HG03442 (cell line): ENCODE results near the gene SCP2D1.

Source experiments
- ATAC-seq: cut with Tn5 transposase; IDR thresholded peaks from one replicate; pipeline ENCODE4 v1.9.1; 2021; ENCODE audit warnings: mild to moderate bottlenecking, moderate library complexity; ENCODE audit not compliant: unreplicated experiment

The SCP2D1 gene

GRCh38 chr20:18811904-18812303 is 1.7 kb upstream of the SCP2D1 start:
- ATAC-seq: no peak

- ATAC-seq: no peak
Measured at GRCh38 chr20:18815194-18815942, 1.8 kb downstream of the SCP2D1 start.

- no peak for ATAC-seq
Measured at GRCh38 chr20:18822832-18823231, 9.2 kb downstream of the SCP2D1 start.

- ATAC-seq: no peak
Measured at GRCh38 chr20:18831830-18832499, 18.4 kb downstream of the SCP2D1 start.

- no peak for ATAC-seq
Measured at GRCh38 chr20:18832546-18833200, 19.1 kb downstream of the SCP2D1 start.

GRCh38 chr20:18835466-18836256 is 22.1 kb downstream of the SCP2D1 start:
- ATAC-seq: no peak

GRCh38 chr20:18837718-18838117 is 24.1 kb downstream of the SCP2D1 start:
- no peak for ATAC-seq

- no peak for ATAC-seq
Measured at GRCh38 chr20:18839507-18840247, 26.1 kb downstream of the SCP2D1 start.

- ATAC-seq: no peak
Measured at GRCh38 chr20:18840248-18840645, 26.7 kb downstream of the SCP2D1 start.

GRCh38 chr20:18845017-18845416 is 31.4 kb downstream of the SCP2D1 start:
- no peak for ATAC-seq

GRCh38 chr20:18847226-18847755 is 33.7 kb downstream of the SCP2D1 start:
- ATAC-seq: no peak

- no peak for ATAC-seq
Measured at GRCh38 chr20:18849131-18849530, 35.5 kb downstream of the SCP2D1 start.

- ATAC-seq: no peak
Measured at GRCh38 chr20:18851629-18852028, 38.0 kb downstream of the SCP2D1 start.

GRCh38 chr20:18852318-18852717 is 38.7 kb downstream of the SCP2D1 start:
- ATAC-seq: no peak

- ATAC-seq: no peak
Measured at GRCh38 chr20:18853216-18853615, 39.6 kb downstream of the SCP2D1 start.

GRCh38 chr20:18853946-18854646 is 40.5 kb downstream of the SCP2D1 start:
- no peak for ATAC-seq

- ATAC-seq: no peak
Measured at GRCh38 chr20:18855882-18856281, 42.3 kb downstream of the SCP2D1 start.

GRCh38 chr20:18856873-18857272 is 43.3 kb downstream of the SCP2D1 start:
- no peak for ATAC-seq

- ATAC-seq: no peak
Measured at GRCh38 chr20:18857640-18858039, 44.1 kb downstream of the SCP2D1 start.

- ATAC-seq: no peak
Measured at GRCh38 chr20:18858816-18859215, 45.2 kb downstream of the SCP2D1 start.
